CD4-positive, CD25-positive, alpha-beta regulatory T cell (primary cell): ENCODE data around the gene FKBP5. TPM values are rescaled to one million over a fixed set of nuclear protein-coding genes. Genes with fewer than 3 reads are reported as not detected.

Experiments
- ATAC-seq, 2 donors: fragments of 150-1000 bp; cut with Tn5 transposase; one replicate each; pipeline ENCODE4 v1.10.0; 2021; ENCODE audit warnings: low read depth in 2 of 2, moderate number of reproducible peaks in 2 of 2, moderate library complexity in 1 of 2
- DNase-seq, 3 donors: peaks; one replicate each; pipeline versions ENCODE4 v3.0.0 to v3.0.0-alpha.2; 2012 to 2022; ENCODE audit warnings: mixed read lengths in 1 of 3
- H3K27ac ChIP-seq: one replicate; pipeline ENCODE4 v1.7.0; 2013; ENCODE audit warnings: mild to moderate bottlenecking, low read length; ENCODE audit not compliant: insufficient read depth, poor library complexity, severe bottlenecking
- H3K27me3 ChIP-seq: one replicate; pipeline ENCODE4 v1.7.0; 2013; ENCODE audit warnings: low read length; ENCODE audit not compliant: control insufficient read depth, insufficient read depth
- H3K36me3 ChIP-seq: one replicate; pipeline ENCODE4 v1.7.0; 2013; ENCODE audit warnings: mild to moderate bottlenecking, low read length, moderate library complexity; ENCODE audit not compliant: control insufficient read depth, insufficient read depth
- H3K4me1 ChIP-seq: 2 replicates; pipeline ENCODE4 v1.7.0; 2013; ENCODE audit warnings: mild to moderate bottlenecking, low read length; ENCODE audit not compliant: insufficient read depth, control insufficient read depth, poor library complexity, severe bottlenecking
- H3K4me3 ChIP-seq: one replicate; pipeline ENCODE4 v1.7.0; 2013; ENCODE audit warnings: low read depth, mild to moderate bottlenecking, low read length, moderate library complexity
- H3K9me3 ChIP-seq, 2 experiments: 1 replicate in 1 of 2; 2 replicates in 1 of 2; pipeline ENCODE4 v1.7.0; 2013; ENCODE audit warnings: low read length in 2 of 2, mild to moderate bottlenecking in 1 of 2, moderate library complexity in 1 of 2; ENCODE audit not compliant: control insufficient read depth in 2 of 2
- H3K27ac Mint-ChIP-seq, 3 donors: one replicate each; pipeline ENCODE4 v1.8.0; 2020 to 2022; ENCODE audit warnings: mild to moderate bottlenecking in 3 of 3, mixed read lengths in 3 of 3, moderate library complexity in 2 of 3
- H3K27me3 Mint-ChIP-seq: one replicate; pipeline ENCODE4 v1.8.0; 2022; ENCODE audit warnings: mild to moderate bottlenecking, mixed read lengths
- H3K36me3 Mint-ChIP-seq: one replicate; pipeline ENCODE4 v1.8.0; 2020; ENCODE audit warnings: mixed read lengths
- H3K4me1 Mint-ChIP-seq, 4 donors: one replicate each; pipeline ENCODE4 v1.8.0; 2020 to 2022; ENCODE audit warnings: mixed read lengths in 4 of 4, mild to moderate bottlenecking in 1 of 4
- H3K4me3 Mint-ChIP-seq, 4 donors: one replicate each; pipeline ENCODE4 v1.8.0; 2020 to 2022; ENCODE audit warnings: mild to moderate bottlenecking in 4 of 4, mixed read lengths in 4 of 4, moderate library complexity in 3 of 4
- H3K9me3 Mint-ChIP-seq, 7 donors: one replicate each; pipeline ENCODE4 v1.8.0; 2020 to 2022; ENCODE audit warnings: mixed read lengths in 7 of 7, mild to moderate bottlenecking in 3 of 7, moderate library complexity in 2 of 7
- polyA plus RNA-seq, 4 donors: library from polyadenylated mRNA; unstranded; fragments of 300-500 nt; fragmentation: Illumina TruSeq; gene quantifications; one replicate each; pipeline ENCODE4 v1.2.3, GENCODE V29; 2021
- total RNA-seq: library from RNA; stranded (reverse); gene quantifications from one replicate; pipeline ENCODE4 v1.2.3, GENCODE V29; 2022

Gene FKBP5
- total and polyA plus RNA-seq, 5 donors from 2014 or later: 27.5 to 157 (median 71.0) TPM

GRCh38 chr6:35532126-35532525, 156.6 kb downstream of the FKBP5 start:
- peaks cover 6% of the 10 kb centered on the region for H3K27me3 Mint-ChIP-seq
- H3K36me3 Mint-ChIP-seq: no peaks in the 10 kb centered on the region

GRCh38 chr6:35524380-35525020, 164.2 kb downstream of the FKBP5 start:
- Histone ChIP-seq H3K4me3 (no peak overlapping the region), H3K27me3 (no peaks in the 10 kb centered on the region), H3K27ac (no peak overlapping the region), H3K4me1 (peaks cover 11% of the 10 kb centered on the region), H3K9me3 (no peaks in the 10 kb centered on the region), H3K36me3 (no peaks in the 10 kb centered on the region)
- ATAC-seq: no peak
- no peak overlapping the region for H3K27ac Mint-ChIP-seq
- peaks cover 0 to 1% (median 0%) of the 10 kb centered on the region in 7 donors for H3K9me3 Mint-ChIP-seq
- H3K36me3 Mint-ChIP-seq: no peaks in the 10 kb centered on the region
- no peak for DNase-seq
- peaks cover 0 to 20% (median 8%) of the 10 kb centered on the region in 4 donors for H3K4me1 Mint-ChIP-seq
- no peak overlapping the region for H3K4me3 Mint-ChIP-seq
- peaks cover 7% of the 10 kb centered on the region for H3K27me3 Mint-ChIP-seq

More at GRCh38 chr6:35532126-35532525, 156.6 kb downstream of the FKBP5 start:
- no peak overlapping the region for H3K27ac ChIP-seq
- DNase-seq (no peak), ATAC-seq (no peak)
- no peaks in the 10 kb centered on the region for H3K4me1 ChIP-seq
- H3K36me3 ChIP-seq: no peaks in the 10 kb centered on the region
- H3K4me3 Mint-ChIP-seq: no peak overlapping the region
- H3K4me1 Mint-ChIP-seq: peaks cover 0 to 4% (median 0%) of the 10 kb centered on the region in 4 donors
- H3K9me3 Mint-ChIP-seq: no peaks in the 10 kb centered on the region
- H3K27ac Mint-ChIP-seq: no peak overlapping the region
- H3K4me3 ChIP-seq: no peak overlapping the region
- H3K9me3 ChIP-seq: no peaks in the 10 kb centered on the region
- no peaks in the 10 kb centered on the region for H3K27me3 ChIP-seq

Other genes starting within 250 kb of the FKBP5 start
- 5.5 TPM for gene FANCE, start 236.6 kb downstream of the FKBP5 start, total RNA-seq
- gene FANCE, start 236.6 kb downstream of the FKBP5 start, polyA plus RNA-seq: 1 to 10 TPM; 4.8 to 6.6 (median 5.2) TPM
- 1,327 TPM for gene RPL10A, start 220.5 kb downstream of the FKBP5 start, total RNA-seq
- gene RPL10A, start 220.5 kb downstream of the FKBP5 start, polyA plus RNA-seq: 1,000 to 10,000 TPM in 2 of 4 donors, 100 to 1,000 TPM in 2; 848 to 1,343 (median 1,026) TPM
- not detected for gene TEAD3, start 191.8 kb downstream of the FKBP5 start, total RNA-seq
- gene TEAD3, start 191.8 kb downstream of the FKBP5 start, polyA plus RNA-seq: under 1 TPM in 3 of 4 donors, not detected in 1; 0.18 to 0.24 (median 0.20) TPM
- not detected for gene TULP1, start 176.0 kb downstream of the FKBP5 start, total RNA-seq
- gene TULP1, start 176.0 kb downstream of the FKBP5 start, polyA plus RNA-seq: not detected
- gene ARMC12, start 48.1 kb upstream of the FKBP5 start, total RNA-seq: 0.57 TPM
- not detected for gene ARMC12, start 48.1 kb upstream of the FKBP5 start, polyA plus RNA-seq
- not detected for gene CLPSL2, start 87.7 kb upstream of the FKBP5 start, total RNA-seq
- gene CLPSL2, start 87.7 kb upstream of the FKBP5 start, polyA plus RNA-seq: not detected
- not detected for gene CLPSL1, start 92.1 kb upstream of the FKBP5 start, total RNA-seq
- gene CLPSL1, start 92.1 kb upstream of the FKBP5 start, polyA plus RNA-seq: not detected
- not detected for gene CLPS, start 108.4 kb upstream of the FKBP5 start, total RNA-seq
- not detected for gene CLPS, start 108.4 kb upstream of the FKBP5 start, polyA plus RNA-seq
- gene LHFPL5, start 116.4 kb upstream of the FKBP5 start, total RNA-seq: not detected
- not detected for gene LHFPL5, start 116.4 kb upstream of the FKBP5 start, polyA plus RNA-seq
- gene SRPK1, start 232.2 kb upstream of the FKBP5 start, total RNA-seq: 47.0 TPM
- gene SRPK1, start 232.2 kb upstream of the FKBP5 start, polyA plus RNA-seq: 10 to 100 TPM; 53.5 to 65.4 (median 57.8) TPM